Kidney tubule cell (primary cell): ENCODE data around the gene P2RY1.

Experiments used
- DNase-seq: peaks from one replicate; pipeline ENCODE4 v3.0.0-alpha.2; 2018; ENCODE audit warnings: low spot score

P2RY1 gene, protein sequence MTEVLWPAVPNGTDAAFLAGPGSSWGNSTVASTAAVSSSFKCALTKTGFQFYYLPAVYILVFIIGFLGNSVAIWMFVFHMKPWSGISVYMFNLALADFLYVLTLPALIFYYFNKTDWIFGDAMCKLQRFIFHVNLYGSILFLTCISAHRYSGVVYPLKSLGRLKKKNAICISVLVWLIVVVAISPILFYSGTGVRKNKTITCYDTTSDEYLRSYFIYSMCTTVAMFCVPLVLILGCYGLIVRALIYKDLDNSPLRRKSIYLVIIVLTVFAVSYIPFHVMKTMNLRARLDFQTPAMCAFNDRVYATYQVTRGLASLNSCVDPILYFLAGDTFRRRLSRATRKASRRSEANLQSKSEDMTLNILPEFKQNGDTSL

GRCh38 chr3:152834776-152835600, at the start of gene P2RY1:
TSS of gene P2RY1 (plus strand) at chr3:152835131. CDS start at chr3:152835783, 652 bp downstream.
- peak; percentile 73 for DNase-seq

- no peak for DNase-seq
Measured at GRCh38 chr3:152786977-152787681, 47.8 kb upstream of the P2RY1 start.

DNA sequence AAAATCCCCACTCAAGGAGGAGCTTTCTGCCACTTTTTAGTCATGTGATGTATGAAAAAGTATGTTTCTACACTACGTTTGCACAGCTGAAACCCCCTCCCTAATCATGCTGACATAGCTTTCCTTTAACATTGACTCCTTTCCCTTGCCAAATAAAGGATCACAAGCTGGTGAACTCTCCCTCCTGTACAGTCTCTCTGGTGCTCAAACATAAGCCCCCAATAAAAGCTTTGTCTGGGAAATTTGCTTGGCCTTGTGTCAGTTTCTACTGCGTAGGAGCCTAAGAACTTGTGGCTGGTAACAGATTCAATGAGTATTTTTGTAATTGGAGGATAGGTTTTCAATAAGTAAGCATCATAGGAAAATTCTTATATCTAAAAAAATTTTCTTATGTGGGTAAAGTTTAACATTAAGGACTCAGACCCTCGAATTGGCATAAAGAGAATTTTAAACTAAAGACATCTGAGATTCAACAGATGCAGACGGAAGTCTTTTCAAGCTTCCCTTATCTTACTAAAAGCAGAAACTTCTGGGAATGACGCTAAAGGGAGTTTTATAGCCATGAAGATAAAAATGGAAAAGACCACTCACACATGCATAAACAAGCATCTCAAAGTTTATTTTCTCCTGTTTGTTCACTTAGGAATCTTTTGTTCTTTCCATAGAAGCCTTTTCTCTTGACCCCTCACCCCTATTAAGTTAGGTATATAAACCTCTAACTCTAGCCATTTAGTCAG, 44.1 kb upstream of the P2RY1 start:
- no peak for DNase-seq

DNA sequence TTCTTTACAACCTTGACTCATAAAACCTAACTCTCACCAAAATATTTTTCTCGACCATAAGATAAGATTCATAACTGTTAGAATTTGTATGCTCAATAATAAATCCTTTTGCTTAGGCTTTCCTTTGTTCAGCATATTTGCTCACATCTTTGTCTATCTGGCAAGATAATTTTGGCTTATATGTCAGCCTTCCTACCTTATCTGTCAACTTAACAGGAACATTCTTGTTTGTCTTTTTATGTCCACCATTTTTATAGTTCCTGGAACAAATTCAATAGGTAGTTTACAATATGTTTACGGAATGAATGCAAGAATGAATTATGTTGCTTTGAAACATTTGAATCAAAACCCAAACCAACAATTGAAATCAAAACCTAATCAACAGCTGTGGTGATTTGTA, 41.0 kb upstream of the P2RY1 start:
- no peak for DNase-seq

GRCh38 chr3:152797751-152798432, 37.0 kb upstream of the P2RY1 start:
- no peak for DNase-seq

DNA sequence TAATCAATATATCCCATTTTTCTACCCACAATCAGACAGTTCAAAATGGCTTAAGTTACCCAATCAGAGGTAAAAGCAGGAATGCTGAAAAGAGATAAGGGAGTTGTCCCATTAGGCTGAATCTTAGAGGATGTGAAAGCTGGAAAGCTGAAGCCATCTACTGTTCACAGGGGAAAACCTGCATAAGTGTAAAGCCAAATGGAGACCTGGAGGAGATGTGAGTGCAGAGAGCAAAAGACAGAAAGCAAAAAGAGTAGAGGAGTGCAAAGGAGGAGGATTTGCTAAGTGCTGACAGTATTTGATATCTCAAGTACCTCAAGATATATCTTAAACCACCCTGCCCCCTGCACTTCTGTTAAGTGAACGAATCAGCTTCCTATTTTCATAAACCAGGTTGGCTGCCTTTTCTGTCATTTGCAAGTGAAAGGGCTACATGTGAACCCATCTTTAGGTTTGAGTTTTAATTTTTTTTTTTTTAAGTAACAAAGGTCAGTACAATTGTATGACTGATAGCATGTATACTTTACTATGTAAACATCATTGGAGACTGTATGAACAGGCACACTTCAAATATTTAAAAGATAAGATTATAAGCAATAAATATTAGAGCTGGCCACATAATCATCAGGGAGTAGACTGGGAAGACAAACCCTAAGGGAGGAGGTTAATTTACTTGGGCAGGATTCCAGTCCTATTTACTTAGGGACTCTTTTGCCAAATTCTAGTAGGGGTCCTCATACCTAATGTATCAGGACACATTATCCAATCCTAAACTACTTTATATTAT, 22.8 kb upstream of the P2RY1 start:
- DNase-seq = no peak

GRCh38 chr3:152817400-152817799, 17.5 kb upstream of the P2RY1 start:
- DNase-seq = no peak

DNA sequence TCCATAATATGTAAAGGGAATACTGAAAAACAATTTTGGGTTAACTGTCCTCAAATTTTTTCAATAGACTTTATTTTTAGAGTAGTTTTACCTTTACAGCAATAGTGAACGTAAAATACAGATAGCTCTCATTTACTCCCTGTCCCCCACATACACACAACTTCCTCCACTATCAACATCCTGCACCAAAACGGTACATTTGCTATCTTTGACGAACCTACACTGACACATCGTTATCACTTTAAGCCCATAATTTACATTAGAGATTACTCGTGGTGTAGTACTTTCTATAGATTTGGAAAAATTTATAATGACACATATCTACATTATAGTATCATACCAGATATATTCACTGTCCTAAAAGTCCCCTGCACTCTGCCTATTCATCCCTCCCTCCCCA, 16.9 kb upstream of the P2RY1 start:
- no peak for DNase-seq

- DNase-seq = no peak
Measured at GRCh38 chr3:152823173-152823572, 11.8 kb upstream of the P2RY1 start.

DNA sequence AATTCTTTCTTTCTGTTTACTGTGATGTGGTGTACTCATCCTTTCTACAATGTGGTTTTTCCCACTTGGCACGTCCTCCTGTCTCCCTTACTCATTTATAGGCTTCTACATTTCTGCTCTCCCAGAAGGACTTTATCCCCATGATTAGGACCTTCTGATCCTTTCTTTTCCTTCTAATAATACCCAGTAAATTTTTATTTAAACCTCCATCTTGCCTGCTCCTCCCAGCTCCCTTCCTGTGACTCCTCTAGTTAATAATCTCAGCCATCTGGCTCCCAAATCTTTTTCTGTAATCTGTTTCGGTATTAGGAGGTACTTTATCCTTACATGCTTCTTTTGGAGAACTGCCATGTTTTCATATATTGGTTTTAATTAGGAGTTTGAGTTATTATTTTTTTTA, 11.2 kb upstream of the P2RY1 start:
- no peak for DNase-seq

DNA sequence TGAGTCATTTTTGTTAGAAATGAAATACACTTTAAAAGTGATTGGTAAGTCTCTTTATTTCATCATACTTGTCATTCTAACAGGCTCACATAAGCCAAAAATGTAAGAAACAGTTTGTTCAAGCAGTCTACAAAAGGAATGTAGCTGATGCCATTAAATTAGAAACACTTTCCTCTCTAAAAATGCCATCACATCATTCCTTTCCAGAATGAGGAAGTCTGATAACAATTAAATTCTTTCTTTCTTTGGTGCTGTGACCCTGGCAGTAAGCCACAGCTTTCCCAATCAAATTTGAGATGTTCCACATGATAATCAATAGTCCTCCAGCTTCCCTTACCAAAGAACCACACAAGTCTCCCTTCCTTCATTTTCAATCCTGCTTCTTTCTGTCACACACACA, 9.4 kb upstream of the P2RY1 start:
- no peak for DNase-seq

GRCh38 chr3:152826476-152826875, 8.5 kb upstream of the P2RY1 start:
- DNase-seq = no peak

DNA sequence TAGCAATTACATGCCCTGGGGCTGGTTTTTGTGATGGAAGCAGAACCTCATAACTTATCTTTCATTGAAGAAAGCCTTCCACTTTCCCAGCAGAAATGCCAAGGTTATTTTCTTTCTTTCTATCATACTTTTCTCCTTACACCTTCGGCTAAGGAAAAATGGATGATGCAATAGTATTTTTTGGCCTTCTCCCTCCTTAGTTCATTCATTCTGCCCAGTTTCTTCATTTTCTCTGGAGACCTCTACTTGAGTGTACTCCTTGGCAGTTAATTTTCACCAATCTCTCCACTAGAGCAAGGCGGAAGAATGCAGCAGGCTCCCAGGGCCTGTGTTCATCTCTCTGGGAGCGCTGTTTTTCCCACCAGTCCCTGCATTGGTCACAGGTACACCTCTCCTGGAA, 7.6 kb upstream of the P2RY1 start:
- no peak for DNase-seq

DNA sequence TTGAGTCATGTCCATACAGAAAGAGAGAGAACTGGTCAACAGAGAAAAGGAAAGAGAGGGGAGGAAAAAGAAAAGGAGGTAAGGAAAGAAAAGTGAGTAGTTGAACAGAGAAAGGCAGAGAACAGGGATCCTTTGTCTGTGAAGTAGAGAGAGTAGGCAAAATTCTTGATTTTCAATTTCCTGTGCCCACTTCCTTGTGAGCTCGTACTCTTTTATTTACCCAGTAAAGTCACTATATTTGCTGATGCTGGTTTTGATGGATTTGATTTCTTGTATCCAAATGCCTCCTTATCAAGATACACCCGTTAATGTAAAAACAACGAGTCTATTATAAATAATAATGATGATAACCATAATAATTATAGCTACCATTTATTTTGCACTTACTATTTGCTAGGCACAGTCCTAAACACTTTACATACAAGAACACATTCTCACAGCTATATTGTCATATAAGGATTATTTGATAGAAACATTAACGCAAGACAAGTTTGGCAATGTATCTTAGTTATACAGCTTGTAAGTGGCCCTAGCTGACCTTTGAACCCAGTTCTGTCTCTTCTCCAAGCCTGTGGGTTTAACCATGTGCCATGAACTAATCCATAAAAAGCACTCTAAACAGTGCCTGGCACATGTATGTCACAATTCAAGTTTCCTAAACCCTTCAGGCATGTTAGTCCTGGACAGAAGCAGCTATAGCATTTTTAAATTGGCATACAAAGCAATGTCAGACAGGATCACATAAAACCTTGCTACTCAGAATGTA, 6.7 kb upstream of the P2RY1 start:
- no peak for DNase-seq

DNA sequence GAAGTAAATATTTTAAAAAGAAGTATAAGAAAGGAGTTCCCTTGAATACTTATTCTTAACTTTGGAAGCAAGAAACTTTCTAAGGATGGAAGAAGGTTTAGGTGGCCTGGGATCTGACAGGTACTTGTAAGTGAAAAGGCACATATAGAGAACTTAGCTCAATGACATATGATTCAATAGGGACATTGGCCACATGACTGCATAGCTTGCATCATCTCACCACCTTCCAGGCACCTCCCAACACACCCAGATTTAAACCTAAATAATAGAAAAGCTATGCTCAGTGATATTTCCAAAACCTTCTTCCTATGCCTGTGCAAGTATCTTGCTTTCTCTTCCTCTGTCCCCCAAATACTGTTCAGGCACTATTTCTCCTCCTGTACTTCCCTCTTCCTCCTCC, 4.7 kb upstream of the P2RY1 start:
- DNase-seq = no peak

GRCh38 chr3:152832046-152832445, 2.9 kb upstream of the P2RY1 start:
- no peak for DNase-seq

DNA sequence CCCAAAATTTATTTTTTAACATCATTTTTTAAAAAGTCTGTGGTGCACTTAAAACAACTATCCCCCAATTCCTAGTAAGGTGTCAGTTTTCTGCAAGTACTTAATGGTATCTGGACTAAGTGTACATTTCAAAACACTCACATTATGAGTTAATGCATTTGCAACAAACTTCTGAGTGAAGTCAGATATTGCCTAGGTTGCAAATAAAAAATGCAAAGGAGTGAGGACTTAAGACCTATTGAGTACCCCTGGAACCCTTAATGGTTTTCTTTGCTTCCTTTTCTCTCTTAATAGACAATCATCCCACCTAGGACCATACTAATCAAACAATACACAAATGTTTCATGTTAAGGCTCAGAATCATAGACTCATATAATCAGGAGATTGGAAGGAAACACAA, 1.8 kb upstream of the P2RY1 start:
- DNase-seq = no peak

GRCh38 chr3:152834191-152834775, 648 bp upstream of the P2RY1 start:
- DNase-seq = no peak

DNA sequence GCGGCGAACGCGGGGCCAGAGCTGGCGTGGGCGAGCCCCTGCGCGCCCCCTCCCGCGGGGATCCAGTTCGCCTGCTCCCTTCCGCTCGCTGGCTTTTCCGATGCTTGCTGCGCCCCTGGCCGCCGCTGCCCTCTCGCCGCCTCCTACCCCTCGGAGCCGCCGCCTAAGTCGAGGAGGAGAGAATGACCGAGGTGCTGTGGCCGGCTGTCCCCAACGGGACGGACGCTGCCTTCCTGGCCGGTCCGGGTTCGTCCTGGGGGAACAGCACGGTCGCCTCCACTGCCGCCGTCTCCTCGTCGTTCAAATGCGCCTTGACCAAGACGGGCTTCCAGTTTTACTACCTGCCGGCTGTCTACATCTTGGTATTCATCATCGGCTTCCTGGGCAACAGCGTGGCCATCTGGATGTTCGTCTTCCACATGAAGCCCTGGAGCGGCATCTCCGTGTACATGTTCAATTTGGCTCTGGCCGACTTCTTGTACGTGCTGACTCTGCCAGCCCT, 721 bp downstream of the P2RY1 start:
- peak; percentile 10 for DNase-seq
